ENCODE measurements around the gene PTPRCAP. TPM values are rescaled to one million over a fixed set of nuclear protein-coding genes. Genes with fewer than 3 reads are reported as not detected.

Gene PTPRCAP
- total and polyA plus RNA-seq, 4 donors: 2.9 to 6.2 (median 4.5) TPM

- no peaks in the 10 kb centered on the region for H3K9me3 ChIP-seq (ENCODE audit: control insufficient read depth in 4 of 4, low read length in 3 of 4)
- peaks cover 2 to 7% (median 4%) of the 10 kb centered on the region in 4 donors for H3K36me3 ChIP-seq (ENCODE audit: control insufficient read depth in 4 of 4, insufficient read depth in 3 of 4, low read depth in 1 of 4, low read length in 3 of 4)
- DNase-seq (ENCODE audit: low spot score): no peak
- WGBS: 86% methylated on average over 16 of the region's 16 CpGs
- H3K9ac ChIP-seq (ENCODE audit: low read depth in 1 of 2, low read length in 2 of 2): peak overlapping the region in 1 of 2 donors; percentile 27
- no peaks in the 10 kb centered on the region for H3K27me3 ChIP-seq (ENCODE audit: control insufficient read depth in 4 of 4, insufficient read depth in 4 of 4, low read length in 3 of 4)
- peak overlapping the region in 1 of 3 donors; percentile 61 for H3K4me3 ChIP-seq (ENCODE audit: low read depth in 1 of 3, low read length in 3 of 3)
- TF ChIP-seq REST (IDR thresholded peaks at IDR 0.05): no peak
- TF ChIP-seq ATF3 (IDR thresholded peaks at IDR 0.05): no peak
- TF ChIP-seq GABPA (IDR thresholded peaks at IDR 0.05 in 1 of 2, conservative IDR thresholded peaks at IDR 0.05 in 1 of 2): no peak
- TF ChIP-seq, protein P1, sequence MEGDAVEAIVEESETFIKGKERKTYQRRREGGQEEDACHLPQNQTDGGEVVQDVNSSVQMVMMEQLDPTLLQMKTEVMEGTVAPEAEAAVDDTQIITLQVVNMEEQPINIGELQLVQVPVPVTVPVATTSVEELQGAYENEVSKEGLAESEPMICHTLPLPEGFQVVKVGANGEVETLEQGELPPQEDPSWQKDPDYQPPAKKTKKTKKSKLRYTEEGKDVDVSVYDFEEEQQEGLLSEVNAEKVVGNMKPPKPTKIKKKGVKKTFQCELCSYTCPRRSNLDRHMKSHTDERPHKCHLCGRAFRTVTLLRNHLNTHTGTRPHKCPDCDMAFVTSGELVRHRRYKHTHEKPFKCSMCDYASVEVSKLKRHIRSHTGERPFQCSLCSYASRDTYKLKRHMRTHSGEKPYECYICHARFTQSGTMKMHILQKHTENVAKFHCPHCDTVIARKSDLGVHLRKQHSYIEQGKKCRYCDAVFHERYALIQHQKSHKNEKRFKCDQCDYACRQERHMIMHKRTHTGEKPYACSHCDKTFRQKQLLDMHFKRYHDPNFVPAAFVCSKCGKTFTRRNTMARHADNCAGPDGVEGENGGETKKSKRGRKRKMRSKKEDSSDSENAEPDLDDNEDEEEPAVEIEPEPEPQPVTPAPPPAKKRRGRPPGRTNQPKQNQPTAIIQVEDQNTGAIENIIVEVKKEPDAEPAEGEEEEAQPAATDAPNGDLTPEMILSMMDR (IDR thresholded peaks at IDR 0.05; ENCODE audit: low read depth, low read length, missing input control): no peak
- TF ChIP-seq SP1 (IDR thresholded peaks at IDR 0.05): no peak
- peaks cover 10 to 25% (median 15%) of the 10 kb centered on the region in 4 donors for H3K4me1 ChIP-seq (ENCODE audit: control insufficient read depth in 4 of 4, insufficient read depth in 4 of 4, low read length in 3 of 4)
- peak overlapping the region; percentile 62 to 74 for H3K27ac ChIP-seq (ENCODE audit: low read depth in 1 of 2, low read length in 2 of 2)
Observed at GRCh38 chr11:67483831-67484665, 46.6 kb upstream of the PTPRCAP start.

DNA sequence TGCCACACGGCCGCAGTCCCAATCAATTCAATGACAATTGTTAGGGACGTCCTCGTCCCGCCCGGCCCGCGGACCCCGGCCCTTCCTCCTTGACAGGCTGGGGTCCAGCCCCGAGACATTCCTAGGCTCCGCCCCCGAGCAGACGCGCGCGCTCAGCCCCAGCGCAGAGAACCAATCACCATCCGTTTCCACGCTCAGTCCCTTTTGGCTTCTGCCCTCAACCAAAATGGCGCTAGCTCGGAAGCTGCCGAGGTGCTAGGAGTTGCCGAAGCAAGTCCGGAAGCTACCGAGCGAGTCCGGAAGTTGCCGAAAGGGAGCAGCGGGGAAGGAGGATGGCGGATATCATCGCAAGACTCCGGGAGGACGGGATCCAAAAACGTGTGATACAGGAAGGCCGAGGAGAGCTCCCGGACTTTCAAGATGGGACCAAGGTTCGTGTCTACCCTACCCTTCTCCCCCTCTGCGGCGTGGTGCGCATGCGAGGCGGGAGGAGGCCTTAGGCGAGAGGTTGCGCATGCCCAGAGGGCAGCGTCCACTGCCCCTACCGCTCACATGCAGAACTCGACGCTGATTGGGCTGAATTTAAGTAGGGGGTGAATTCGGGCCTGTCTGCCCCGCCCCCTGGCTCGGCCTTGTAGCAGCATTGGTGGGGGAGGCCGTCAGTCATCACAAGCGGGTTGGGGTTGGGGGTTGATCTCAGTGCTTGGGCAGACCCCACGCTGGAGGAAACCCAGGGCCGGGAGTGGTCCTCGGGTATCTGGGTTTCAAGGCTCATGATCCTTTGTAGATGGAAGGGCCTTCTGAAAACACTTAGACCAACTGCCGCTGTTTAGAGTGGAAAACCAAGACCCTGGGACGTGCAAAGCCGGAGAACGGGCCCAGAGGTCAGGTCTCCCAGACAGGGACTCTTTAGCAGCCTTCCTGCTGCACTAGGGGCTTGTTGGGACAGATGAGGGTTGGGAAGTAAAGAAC is 45.6 kb upstream of the PTPRCAP start, which contains the start of gene AIP:
Gene AIP (plus strand): TSS at position 200 of the 972 bp plus-strand sequence. CDS start 133 bp downstream, at position 333.
- H3K9me3 ChIP-seq (ENCODE audit: control insufficient read depth in 4 of 4, low read length in 3 of 4): no peaks in the 10 kb centered on the region
- H3K9ac ChIP-seq (ENCODE audit: low read depth in 1 of 2, low read length in 2 of 2): peak within 1 kb of the TSS; percentile 68 to 79
- H3K36me3 ChIP-seq (ENCODE audit: control insufficient read depth in 4 of 4, insufficient read depth in 3 of 4, low read depth in 1 of 4, low read length in 3 of 4): peaks cover 2 to 5% (median 3%) of the 10 kb centered on the region in 4 donors
- 11% methylated on average over 60 of the region's 60 CpGs for WGBS
- H3K4me3 ChIP-seq (ENCODE audit: low read depth in 1 of 3, low read length in 3 of 3): peak within 1 kb of the TSS; percentile 53 to 65 (median 61)
- H3K27ac ChIP-seq (ENCODE audit: low read depth in 1 of 2, low read length in 2 of 2): peak within 1 kb of the TSS; percentile 62 to 74
- no peaks in the 10 kb centered on the region for H3K27me3 ChIP-seq (ENCODE audit: control insufficient read depth in 4 of 4, insufficient read depth in 4 of 4, low read length in 3 of 4)
- DNase-seq (ENCODE audit: low spot score): peak; percentile 98
- H3K4me1 ChIP-seq (ENCODE audit: control insufficient read depth in 4 of 4, insufficient read depth in 4 of 4, low read length in 3 of 4): peaks cover 10 to 25% (median 15%) of the 10 kb centered on the region in 4 donors
- TF ChIP-seq TAF1 (conservative IDR thresholded peaks at IDR 0.05) (no peak), NR2F2 (IDR thresholded peaks at IDR 0.05) (no peak), SP1 (IDR thresholded peaks at IDR 0.05) (peak; percentile 67), ATF3 (IDR thresholded peaks at IDR 0.05) (no peak), HNF4G (IDR thresholded peaks at IDR 0.05) (peak; percentile 72), JUND (IDR thresholded peaks at IDR 0.05) (no peak), EGR1 (IDR thresholded peaks at IDR 0.05; ENCODE audit: low read depth in 2 of 2) (no peak), HNF4A (conservative IDR thresholded peaks at IDR 0.05) (peak in 1 of 2 donors; percentile 34), FOXA2 (IDR thresholded peaks at IDR 0.05) (no peak), GABPA (IDR thresholded peaks at IDR 0.05 in 1 of 2, conservative IDR thresholded peaks at IDR 0.05 in 1 of 2) (peak in 1 of 2 donors; percentile 86), RAD21 (IDR thresholded peaks at IDR 0.05) (peak in 1 of 2 donors; percentile 47), YY1 (IDR thresholded peaks at IDR 0.05) (peak; percentile 100)
- TF ChIP-seq, protein P1 (IDR thresholded peaks at IDR 0.05; ENCODE audit: low read depth, low read length, missing input control): peak; percentile 18
- TF ChIP-seq, protein P2, sequence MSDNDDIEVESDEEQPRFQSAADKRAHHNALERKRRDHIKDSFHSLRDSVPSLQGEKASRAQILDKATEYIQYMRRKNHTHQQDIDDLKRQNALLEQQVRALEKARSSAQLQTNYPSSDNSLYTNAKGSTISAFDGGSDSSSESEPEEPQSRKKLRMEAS (IDR thresholded peaks at IDR 0.05): peak; percentile 100

All from liver (tissue), 9 donors.